H1 (cell line): ENCODE data around the gene NEUROG1. TPM values are rescaled to one million over a fixed set of nuclear protein-coding genes. Genes with fewer than 3 reads are reported as not detected.

Source experiments
- KDM5A ChIP-seq: fragments of 200-600 bp; IDR thresholded peaks from 2 replicates; pipeline ENCODE4 v1.7.1; 2012; ENCODE audit warnings: mild to moderate bottlenecking, low read length, inconsistent platforms, mixed read lengths
- polyA plus RNA-seq, 7 experiments: library from polyadenylated mRNA; depleted of rRNA in 3 of 7; stranded (reverse) in 5 of 7; unstranded in 2 of 7; fragments of >200 nt in 5 of 7; fragments of 200-250 nt in 2 of 7; gene quantifications; 1 replicate in 5 of 7; 2 replicates in 1 of 7; 4 replicates in 1 of 7; pipeline versions ENCODE4 v1.2.1 to v1.2.3, GENCODE V29; 2011 to 2013; ENCODE audit warnings: missing spikeins in 2 of 7, mixed read lengths in 2 of 7
- total RNA-seq: library from RNA; stranded (reverse); fragmentation: NEBNext Ultra II Directional; extraction: Animal tissue kit (Norgen Biotek cat#: 25700); gene quantifications from 2 replicates; pipeline ENCODE4 v1.2.1, GENCODE V29; 2021

The NEUROG1 gene
- total and polyA plus RNA-seq, 2 of the 8 experiments (the other 6 are each of a cell fraction or from before 2014, with no cell fraction given), result not detected

DNA sequence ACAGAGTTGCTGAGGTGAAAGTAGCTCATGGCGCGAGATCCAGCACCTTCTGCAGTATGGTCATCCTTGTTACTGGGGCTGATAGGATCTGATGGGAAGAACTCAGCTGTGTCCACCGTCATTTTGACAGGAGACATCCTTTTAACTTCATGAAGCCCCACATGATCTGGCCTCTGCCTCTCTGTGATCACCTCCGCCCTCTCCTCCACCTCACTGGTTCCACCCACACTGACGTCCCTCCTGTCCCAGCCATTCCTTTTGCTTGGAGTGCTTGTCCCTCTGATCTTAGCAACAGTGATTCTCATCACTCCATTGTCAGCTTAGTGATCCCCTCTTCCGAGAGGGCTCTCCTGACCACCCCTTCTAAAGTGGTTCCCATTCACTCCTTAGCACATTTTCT lies 25.8 kb downstream of the NEUROG1 start (continued):
- no peak for TF ChIP-seq KDM5A
